ENCODE measurements around the gene SOCS4.
"Not testable (repeated sequence)": the region's sequence is repeated elsewhere in the genome, so short reads cannot be mapped to it uniquely, and the experiment has no call there.

Gene SOCS4

DNA sequence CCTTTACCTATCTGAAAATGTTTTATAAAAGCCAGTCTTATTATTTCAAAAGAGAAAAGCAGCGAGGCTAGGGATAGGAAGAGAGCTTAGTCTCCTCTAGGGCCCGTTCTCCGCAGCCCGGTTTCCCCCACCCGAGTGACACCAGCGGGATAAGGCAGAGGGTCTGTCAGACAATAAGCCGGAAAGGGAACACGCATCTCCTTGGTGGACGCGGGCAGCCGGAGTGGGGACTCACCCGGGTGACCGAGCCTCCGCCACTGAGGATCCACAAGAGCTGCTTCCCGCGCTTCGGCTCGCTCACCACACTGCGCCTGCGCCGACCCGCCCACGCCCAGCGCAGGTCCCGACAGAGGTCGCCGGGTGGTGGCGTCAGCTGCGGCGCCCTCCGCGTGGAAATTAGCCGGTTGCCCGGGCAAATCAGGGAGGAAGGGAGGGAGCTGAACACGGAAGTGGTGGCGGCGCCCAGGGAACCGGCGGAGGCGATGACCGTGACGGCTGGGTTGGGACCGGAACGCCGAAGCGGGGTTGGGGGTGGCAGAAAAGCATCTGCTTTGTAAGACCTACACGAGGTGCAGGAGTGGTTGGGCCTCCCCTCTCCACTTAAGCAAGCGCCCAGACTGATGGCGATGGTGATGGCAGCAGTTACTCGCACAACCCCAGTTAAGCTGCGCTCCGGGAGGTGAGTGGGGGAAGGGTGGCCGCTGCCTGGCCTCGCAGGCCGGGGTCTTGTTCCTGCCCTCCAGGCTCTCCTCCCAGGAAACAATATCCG lies at the start of gene SOCS4, which contains the start of gene WDHD1:
Gene SOCS4 (plus strand): TSS at position 444 of the 769 bp plus-strand sequence. CDS start 15,806 bp downstream, outside the sequence.
Gene WDHD1 (minus strand): TSS at position 307 of the 769 bp plus-strand sequence. CDS start 312 bp downstream, outside the sequence.
- peak; percentile 96 for DNase-seq

DNA sequence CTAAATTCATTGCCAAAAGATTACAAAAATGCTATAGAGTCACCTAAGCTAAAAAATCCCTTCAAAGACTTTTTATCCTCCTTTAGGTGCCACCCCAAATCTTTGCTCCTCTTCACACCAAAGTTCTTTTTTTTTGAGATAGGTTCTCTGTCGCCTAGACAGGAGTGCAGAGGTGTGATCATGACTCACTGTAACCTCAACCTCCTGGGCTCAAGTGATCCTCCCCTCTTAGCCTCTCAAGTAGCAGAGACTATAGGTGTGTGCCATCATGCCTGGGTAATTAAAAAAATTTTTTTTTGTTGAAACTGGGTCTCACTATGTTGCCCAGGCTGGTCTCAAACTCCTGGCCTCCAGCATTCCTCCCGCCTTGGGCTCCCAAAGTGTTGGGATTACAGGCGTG lies 48.0 kb upstream of the SOCS4 start:
- no peak for DNase-seq

- DNase-seq, result peak; percentile 35
Observed at GRCh38 chr14:54981698-54982097, 45.3 kb upstream of the SOCS4 start.

DNA sequence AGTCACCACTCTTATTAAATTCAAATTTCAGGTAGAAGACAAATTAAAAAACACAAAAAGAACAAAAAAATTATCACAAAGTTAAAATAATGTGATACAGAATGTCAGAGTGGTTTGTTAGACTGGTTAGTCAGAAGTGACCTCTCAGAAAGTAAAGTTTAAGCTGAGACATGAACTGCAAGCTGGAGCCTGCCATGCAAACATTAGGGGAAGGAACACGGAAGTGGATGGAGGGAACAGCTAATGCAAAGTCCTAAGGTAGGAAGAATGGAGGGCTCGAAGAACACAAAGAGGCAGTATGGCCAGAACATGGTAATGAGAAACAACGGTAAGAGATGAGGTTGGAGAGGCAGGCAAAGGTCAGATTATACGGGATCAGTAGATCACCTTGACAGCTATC lies 41.9 kb upstream of the SOCS4 start:
- no peak for DNase-seq

- DNase-seq, result peak; percentile 43
Observed at GRCh38 chr14:55000381-55000780, 26.7 kb upstream of the SOCS4 start.

GRCh38 chr14:55005071-55005470 lies 22.0 kb upstream of the SOCS4 start:
- no peak for DNase-seq

GRCh38 chr14:55015006-55015405 lies 12.0 kb upstream of the SOCS4 start:
- no peak for DNase-seq

DNA sequence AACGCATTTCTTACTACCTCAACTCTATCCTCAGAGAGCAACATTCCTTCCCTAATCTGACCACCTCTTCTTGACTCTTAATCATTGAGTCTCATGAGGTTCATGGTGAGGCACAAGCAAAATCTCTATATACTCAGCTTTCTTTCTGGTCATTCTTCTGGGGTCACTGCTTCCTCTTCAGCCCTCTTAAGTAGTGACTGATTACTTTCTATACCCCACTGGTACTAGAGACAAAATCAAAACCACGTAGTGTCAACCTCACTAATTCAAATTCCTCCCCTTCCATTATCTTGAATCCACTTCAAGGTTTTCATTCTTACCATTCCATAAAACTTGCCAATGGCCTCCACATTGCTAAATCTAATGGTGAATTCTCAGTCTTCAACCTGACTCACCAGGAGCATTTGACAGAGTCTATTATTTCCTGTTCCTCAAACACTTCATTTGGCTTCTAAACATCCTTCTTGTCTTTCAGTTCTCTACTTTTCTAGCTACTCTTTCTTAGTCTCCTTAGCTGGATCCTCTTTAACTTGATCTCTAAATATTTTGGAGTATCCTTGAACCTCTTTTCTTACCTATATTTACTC lies 7.0 kb upstream of the SOCS4 start:
- DNase-seq, result peak; percentile 37

DNA sequence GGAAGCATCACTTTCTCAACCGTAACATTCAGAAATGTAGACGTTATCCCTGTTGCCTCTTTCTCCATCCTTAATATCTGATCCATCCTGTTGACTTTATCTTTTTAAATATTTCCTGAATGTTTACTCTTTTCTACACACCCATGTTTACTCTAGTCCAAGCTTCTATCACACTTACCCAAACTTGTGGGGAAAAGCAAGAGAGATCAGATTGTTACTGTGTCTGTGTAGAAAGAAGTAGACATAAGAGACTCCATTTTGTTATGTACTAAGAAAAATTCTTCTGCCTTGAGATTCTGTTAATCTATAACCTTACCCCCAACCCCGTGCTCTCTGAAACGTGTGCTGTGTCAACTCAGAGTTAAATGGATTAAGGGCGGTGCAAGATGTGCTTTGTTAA lies 2.7 kb upstream of the SOCS4 start:
- DNase-seq, result not testable (repeated sequence)

- no peak for DNase-seq
Observed at GRCh38 chr14:55025948-55026347, 1.1 kb upstream of the SOCS4 start.

GRCh38 chr14:55026441-55026792 lies 619 bp upstream of the SOCS4 start:
- DNase-seq, result no peak

- no peak for DNase-seq
Observed at GRCh38 chr14:55028066-55028465, 1.0 kb downstream of the SOCS4 start.

GRCh38 chr14:55028476-55028875 lies 1.4 kb downstream of the SOCS4 start:
- no peak for DNase-seq

DNA sequence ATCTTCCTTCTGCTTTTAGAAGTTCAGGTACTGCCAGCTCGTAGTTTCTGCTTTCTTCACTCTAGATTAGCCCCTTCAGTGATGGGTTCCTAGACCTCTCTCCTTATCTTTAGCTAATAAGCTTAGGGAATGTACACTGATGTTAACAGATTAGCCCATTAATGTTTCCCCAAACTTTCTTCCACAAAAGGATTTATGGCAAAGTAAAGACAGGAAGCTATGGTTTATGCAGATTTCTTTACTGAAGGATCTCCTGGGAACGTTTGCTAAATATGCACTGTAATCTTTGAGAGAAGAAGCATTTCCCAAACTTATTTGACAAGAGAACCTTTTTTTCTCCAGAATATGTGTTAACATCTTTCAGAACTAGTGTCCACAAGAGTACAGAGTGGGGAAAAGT lies 4.2 kb downstream of the SOCS4 start:
- no peak for DNase-seq

DNA sequence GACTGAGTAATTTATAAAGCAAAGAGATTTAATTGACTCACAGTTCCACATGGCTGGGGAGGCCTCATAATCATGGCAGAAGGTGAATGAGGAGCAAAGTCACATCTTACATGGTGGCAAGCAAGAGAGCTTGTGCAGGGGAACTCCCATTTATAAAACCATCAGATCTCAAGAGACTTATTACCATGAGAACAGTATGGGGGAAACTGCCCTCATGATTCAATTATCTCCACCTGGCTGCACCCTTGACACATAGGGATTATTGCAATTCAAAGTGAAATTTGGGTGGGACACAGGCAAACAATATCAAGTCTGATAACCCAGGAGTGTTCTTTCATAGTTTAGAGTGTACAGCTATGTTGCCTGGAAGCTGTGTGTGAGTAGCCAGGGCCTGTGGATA lies 11.0 kb downstream of the SOCS4 start:
- not testable (repeated sequence) for DNase-seq

GRCh38 chr14:55038708-55039107 lies 11.7 kb downstream of the SOCS4 start:
- DNase-seq, result no peak

- DNase-seq, result no peak
Observed at GRCh38 chr14:55043528-55043927, 16.5 kb downstream of the SOCS4 start.

GRCh38 chr14:55045087-55045486 lies 18.1 kb downstream of the SOCS4 start:
- peak; percentile 13 for DNase-seq

DNA sequence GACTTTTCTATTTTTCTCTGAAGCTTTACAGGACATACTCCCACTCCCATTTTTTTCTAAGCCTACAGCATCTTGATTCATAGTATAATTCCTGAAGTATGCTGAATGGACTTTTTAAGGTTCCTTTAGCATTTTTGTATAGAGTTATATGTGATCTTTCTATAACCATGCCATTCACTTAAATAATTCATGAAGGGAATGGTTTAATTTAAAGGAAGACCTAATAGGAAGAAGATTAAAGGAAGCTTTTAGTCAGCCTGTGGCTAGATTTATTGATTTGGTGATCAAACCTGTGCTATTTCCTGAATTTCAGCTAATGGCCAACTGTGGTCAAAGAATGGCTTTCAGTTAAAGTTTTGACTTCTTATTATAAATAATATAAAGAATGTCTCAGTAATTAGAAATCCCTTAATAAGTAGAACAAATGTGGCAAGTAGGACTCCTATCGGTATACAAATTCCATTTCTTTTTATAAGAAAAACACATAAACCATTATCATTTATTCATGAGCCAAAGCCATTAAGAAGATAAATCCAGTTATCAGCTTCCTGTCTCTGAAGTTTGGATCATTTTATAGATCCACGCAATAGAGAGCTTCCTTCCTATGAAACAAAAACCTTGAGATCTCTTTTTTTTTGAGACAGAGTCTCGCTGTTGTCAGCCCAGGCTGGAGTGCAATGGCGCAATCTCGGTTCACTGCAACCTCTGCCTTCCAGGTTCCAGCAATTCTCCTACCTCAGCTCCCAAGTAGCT lies 20.4 kb downstream of the SOCS4 start:
- no peak for DNase-seq

DNA sequence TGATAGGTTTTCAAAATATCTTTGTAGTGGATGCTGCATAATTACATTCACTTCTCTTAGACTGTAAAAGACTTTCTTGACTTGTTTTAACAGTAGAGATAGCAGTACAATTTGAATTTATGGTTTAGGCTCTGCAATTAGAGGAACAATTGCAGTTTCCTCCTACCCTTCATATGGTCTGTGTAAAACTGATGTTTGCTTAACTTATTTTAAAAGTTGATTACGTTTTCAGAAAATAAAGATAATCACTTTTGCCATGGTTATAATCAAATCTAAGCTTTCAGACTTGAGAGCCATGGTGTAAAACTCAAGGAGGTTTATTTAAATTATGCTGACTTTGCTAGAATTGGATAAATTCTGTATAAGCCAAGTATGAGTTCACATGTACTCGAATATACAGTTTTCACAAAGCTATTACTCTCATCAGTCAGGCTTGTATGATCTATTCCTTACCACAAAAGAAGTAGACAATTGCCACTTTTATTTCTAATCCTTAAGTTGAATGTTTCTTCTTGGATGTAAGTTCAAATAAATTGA lies 21.9 kb downstream of the SOCS4 start:
- no peak for DNase-seq

GRCh38 chr14:55051165-55051422 lies 24.1 kb downstream of the SOCS4 start:
- no peak for DNase-seq

- DNase-seq, result peak; percentile 92
Observed at GRCh38 chr14:55051423-55052268, 24.6 kb downstream of the SOCS4 start, which contains the start of gene MAPK1IP1L. TSS of gene MAPK1IP1L (plus strand) at chr14:55051647. CDS start at chr14:55061684, 10,037 bp downstream.

All from inflammatory macrophage treated with lipopolysaccharide for 4 hours (primary cell).